ENCODE data around the gene FUT3. TPM values are rescaled to one million over a fixed set of nuclear protein-coding genes. Genes with fewer than 3 reads are reported as not detected.

The FUT3 gene
- total RNA-seq, 1 donor from 2014 or later, result 1.4 TPM

DNA sequence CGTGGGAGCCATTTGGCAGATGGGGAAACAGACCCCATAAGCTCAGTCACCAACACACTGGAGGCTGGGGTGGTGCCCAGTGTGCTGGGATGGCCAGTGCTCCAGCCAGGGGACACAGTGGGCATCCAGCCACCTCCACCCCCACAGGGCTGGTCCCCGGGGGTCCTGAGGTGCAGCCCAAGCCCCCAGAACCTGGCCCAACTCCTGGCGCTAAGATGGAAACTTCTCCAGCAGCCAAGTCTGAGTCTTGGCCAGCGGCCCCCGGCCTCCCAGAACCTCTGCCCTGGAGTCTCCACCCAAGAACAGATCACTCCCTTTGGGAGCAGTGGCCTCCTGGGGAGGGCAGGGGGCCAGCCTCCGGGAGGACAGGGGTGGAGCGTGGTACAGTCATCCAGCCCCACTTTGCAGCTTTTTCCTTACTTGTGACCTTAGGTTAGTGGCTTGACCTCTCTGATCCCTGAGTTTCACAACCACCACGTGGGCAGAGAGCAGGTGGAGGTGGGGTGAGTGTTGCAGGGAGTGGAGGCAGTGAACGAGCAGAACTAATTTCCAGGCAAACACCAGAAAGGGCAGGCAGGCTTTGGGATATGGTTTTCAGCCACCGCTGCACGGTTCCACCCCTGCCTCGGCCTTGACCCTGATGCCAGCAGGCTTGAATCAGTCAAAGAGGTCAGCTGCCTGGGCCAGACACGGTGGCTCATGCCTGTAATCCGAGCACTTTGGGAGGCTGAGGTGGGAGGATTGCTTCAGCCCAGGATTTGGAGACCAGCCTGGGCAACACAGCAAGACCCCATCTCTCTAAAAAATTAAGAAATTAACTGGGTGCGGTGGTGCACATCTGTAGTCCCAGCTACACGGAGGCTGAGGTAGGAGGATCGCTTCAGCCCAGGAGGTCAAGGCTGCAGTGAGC, 50.6 kb downstream of the FUT3 start:
- H3K4me1 Mint-ChIP-seq (ENCODE audit: unreplicated experiment), result no peaks in the 10 kb centered on the region

GRCh38 chr19:5799247-5800241, 51.7 kb downstream of the FUT3 start:
- H3K9me3 Mint-ChIP-seq (ENCODE audit: unreplicated experiment), result no peaks in the 10 kb centered on the region
- H3K27ac Mint-ChIP-seq (ENCODE audit: unreplicated experiment), result no peak overlapping the region
- DNase-seq (ENCODE audit: low spot score), result no peak
- TF ChIP-seq, protein P1, sequence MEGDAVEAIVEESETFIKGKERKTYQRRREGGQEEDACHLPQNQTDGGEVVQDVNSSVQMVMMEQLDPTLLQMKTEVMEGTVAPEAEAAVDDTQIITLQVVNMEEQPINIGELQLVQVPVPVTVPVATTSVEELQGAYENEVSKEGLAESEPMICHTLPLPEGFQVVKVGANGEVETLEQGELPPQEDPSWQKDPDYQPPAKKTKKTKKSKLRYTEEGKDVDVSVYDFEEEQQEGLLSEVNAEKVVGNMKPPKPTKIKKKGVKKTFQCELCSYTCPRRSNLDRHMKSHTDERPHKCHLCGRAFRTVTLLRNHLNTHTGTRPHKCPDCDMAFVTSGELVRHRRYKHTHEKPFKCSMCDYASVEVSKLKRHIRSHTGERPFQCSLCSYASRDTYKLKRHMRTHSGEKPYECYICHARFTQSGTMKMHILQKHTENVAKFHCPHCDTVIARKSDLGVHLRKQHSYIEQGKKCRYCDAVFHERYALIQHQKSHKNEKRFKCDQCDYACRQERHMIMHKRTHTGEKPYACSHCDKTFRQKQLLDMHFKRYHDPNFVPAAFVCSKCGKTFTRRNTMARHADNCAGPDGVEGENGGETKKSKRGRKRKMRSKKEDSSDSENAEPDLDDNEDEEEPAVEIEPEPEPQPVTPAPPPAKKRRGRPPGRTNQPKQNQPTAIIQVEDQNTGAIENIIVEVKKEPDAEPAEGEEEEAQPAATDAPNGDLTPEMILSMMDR (IDR thresholded peaks at IDR 0.05; ENCODE audit: unreplicated experiment), result no peak
- H3K4me1 Mint-ChIP-seq (ENCODE audit: unreplicated experiment), result no peaks in the 10 kb centered on the region
- no peak overlapping the region for H3K4me3 Mint-ChIP-seq (ENCODE audit: unreplicated experiment)
- H3K36me3 Mint-ChIP-seq (ENCODE audit: low read depth, unreplicated experiment), result no peaks in the 10 kb centered on the region
- H3K27me3 Mint-ChIP-seq (ENCODE audit: unreplicated experiment), result peaks cover 22% of the 10 kb centered on the region

More for the DNA sequence above, 50.6 kb downstream of the FUT3 start:
- Mint-ChIP-seq H3K27me3 (ENCODE audit: unreplicated experiment) (peaks cover 22% of the 10 kb centered on the region), H3K4me3 (ENCODE audit: unreplicated experiment) (no peak overlapping the region), H3K9me3 (ENCODE audit: unreplicated experiment) (no peaks in the 10 kb centered on the region), H3K36me3 (ENCODE audit: low read depth, unreplicated experiment) (no peaks in the 10 kb centered on the region), H3K27ac (ENCODE audit: unreplicated experiment) (no peak overlapping the region)
- TF ChIP-seq, protein P1 (IDR thresholded peaks at IDR 0.05; ENCODE audit: unreplicated experiment), result no peak
- no peak for DNase-seq (ENCODE audit: low spot score)

DNA sequence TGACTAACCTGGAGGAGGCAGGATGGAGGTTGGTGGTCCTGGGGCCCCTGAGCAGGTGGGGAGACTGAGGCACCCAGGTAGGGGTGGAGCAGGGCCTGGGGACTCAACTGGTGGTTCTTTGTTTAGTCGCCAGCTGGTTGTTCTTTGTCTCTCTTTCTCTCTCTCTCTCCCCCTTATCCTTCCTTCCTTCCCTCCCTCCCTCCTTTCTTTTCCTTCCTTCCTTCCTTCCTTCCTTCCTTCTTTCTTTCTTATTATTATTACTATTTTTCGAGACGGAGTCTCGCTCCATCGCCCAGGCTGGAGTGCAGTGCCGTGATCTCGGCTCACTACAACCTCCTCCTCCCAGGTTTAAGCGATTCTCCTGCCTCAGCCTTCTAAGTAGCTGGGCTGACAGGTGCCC, 53.0 kb downstream of the FUT3 start:
- H3K4me1 Mint-ChIP-seq (ENCODE audit: unreplicated experiment), result no peaks in the 10 kb centered on the region
- TF ChIP-seq, protein P1 (IDR thresholded peaks at IDR 0.05; ENCODE audit: unreplicated experiment), result no peak
- H3K27ac Mint-ChIP-seq (ENCODE audit: unreplicated experiment), result no peak overlapping the region
- H3K27me3 Mint-ChIP-seq (ENCODE audit: unreplicated experiment), result peaks cover 14% of the 10 kb centered on the region
- no peak for DNase-seq (ENCODE audit: low spot score)
- H3K9me3 Mint-ChIP-seq (ENCODE audit: unreplicated experiment), result no peaks in the 10 kb centered on the region
- H3K4me3 Mint-ChIP-seq (ENCODE audit: unreplicated experiment), result no peak overlapping the region
- H3K36me3 Mint-ChIP-seq (ENCODE audit: low read depth, unreplicated experiment), result no peaks in the 10 kb centered on the region

- peaks cover under 1% of the 10 kb centered on the region for H3K36me3 Mint-ChIP-seq (ENCODE audit: low read depth, unreplicated experiment)
- no peak overlapping the region for H3K27ac Mint-ChIP-seq (ENCODE audit: unreplicated experiment)
- TF ChIP-seq, protein P1 (IDR thresholded peaks at IDR 0.05; ENCODE audit: unreplicated experiment), result no peak
- H3K4me1 Mint-ChIP-seq (ENCODE audit: unreplicated experiment), result peaks cover 7% of the 10 kb centered on the region
- peaks cover 7% of the 10 kb centered on the region for H3K27me3 Mint-ChIP-seq (ENCODE audit: unreplicated experiment)
- no peak overlapping the region for H3K4me3 Mint-ChIP-seq (ENCODE audit: unreplicated experiment)
- DNase-seq (ENCODE audit: low spot score), result no peak
- H3K9me3 Mint-ChIP-seq (ENCODE audit: unreplicated experiment), result no peaks in the 10 kb centered on the region
These were observed 55.8 kb downstream of the FUT3 start for GRCh38 chr19:5795382-5795919.

Data from endothelial cell (in vitro differentiated cells).